ENCODE measurements around the gene TREML4. TPM values are rescaled to one million over a fixed set of nuclear protein-coding genes. Genes with fewer than 3 reads are reported as not detected.

Gene TREML4
- total and polyA plus RNA-seq, 2 experiments from 2014 or later: not detected

- Histone ChIP-seq H3K27ac (no peak overlapping the region), H3K4me1 (ENCODE audit: insufficient read depth) (no peaks in the 10 kb centered on the region), H3K4me2 (no peak overlapping the region), H3K36me3 (replicated peaks; ENCODE audit: insufficient read depth, low read depth) (no peaks in the 10 kb centered on the region), H3K27me3 (peaks cover 24% of the 10 kb centered on the region), H3K79me2 (no peaks in the 10 kb centered on the region), H3K4me3 (no peak overlapping the region), H3K9me3 (ENCODE audit: low read depth) (peaks cover 11% of the 10 kb centered on the region), H2AFZ (no peak overlapping the region), H3K9me2 (replicated peaks; ENCODE audit: insufficient read depth) (no peaks in the 10 kb centered on the region), H4K20me1 (ENCODE audit: insufficient read depth, poor library complexity, severe bottlenecking) (no peaks in the 10 kb centered on the region)
- no peak for TF ChIP-seq EZH2phosphoT487 (IDR thresholded peaks at IDR 0.05; ENCODE audit: low read depth, severe bottlenecking, unreplicated experiment)
- no peak for TF ChIP-seq EZH2 (IDR thresholded peaks at IDR 0.05; ENCODE audit: borderline replicate concordance)
- no peak for TF ChIP-seq CTCF (IDR thresholded peaks at IDR 0.05; ENCODE audit: poor library complexity)
- 74% methylated on average over 4 of the region's 4 CpGs for WGBS (ENCODE audit: low lambda C conversion rate, missing lambda C conversion rate)
- DNase-seq (ENCODE audit: low spot score): no peak
Observed at GRCh38 chr6:41222045-41222444, 6.1 kb upstream of the TREML4 start.

- no peak overlapping the region for H3K4me3 ChIP-seq
- WGBS (ENCODE audit: low lambda C conversion rate, missing lambda C conversion rate): 85% methylated on average over 5 of the region's 5 CpGs
- no peak overlapping the region for H2AFZ ChIP-seq
- no peak overlapping the region for H3K27ac ChIP-seq
- no peak for DNase-seq (ENCODE audit: low spot score)
- H3K4me1 ChIP-seq (ENCODE audit: insufficient read depth): no peaks in the 10 kb centered on the region
- H3K9me3 ChIP-seq (ENCODE audit: low read depth): peaks cover 11% of the 10 kb centered on the region
- H3K4me2 ChIP-seq: no peak overlapping the region
- peaks cover 24% of the 10 kb centered on the region for H3K27me3 ChIP-seq
- H3K79me2 ChIP-seq: no peaks in the 10 kb centered on the region
- H4K20me1 ChIP-seq (ENCODE audit: insufficient read depth, poor library complexity, severe bottlenecking): no peaks in the 10 kb centered on the region
- no peaks in the 10 kb centered on the region for H3K36me3 ChIP-seq (replicated peaks; ENCODE audit: insufficient read depth, low read depth)
- no peaks in the 10 kb centered on the region for H3K9me2 ChIP-seq (replicated peaks; ENCODE audit: insufficient read depth)
- TF ChIP-seq EZH2phosphoT487 (IDR thresholded peaks at IDR 0.05; ENCODE audit: low read depth, severe bottlenecking, unreplicated experiment) (no peak), CTCF (IDR thresholded peaks at IDR 0.05; ENCODE audit: poor library complexity) (no peak), EZH2 (IDR thresholded peaks at IDR 0.05; ENCODE audit: borderline replicate concordance) (no peak)
Observed at GRCh38 chr6:41222513-41222912, 5.6 kb upstream of the TREML4 start.

GRCh38 chr6:41224800-41225199 lies 3.3 kb upstream of the TREML4 start:
- TF ChIP-seq EZH2 (IDR thresholded peaks at IDR 0.05; ENCODE audit: borderline replicate concordance) (no peak), EZH2phosphoT487 (IDR thresholded peaks at IDR 0.05; ENCODE audit: low read depth, severe bottlenecking, unreplicated experiment) (no peak), CTCF (IDR thresholded peaks at IDR 0.05; ENCODE audit: poor library complexity) (no peak)

GRCh38 chr6:41226752-41227151 lies 1.4 kb upstream of the TREML4 start:
- TF ChIP-seq EZH2phosphoT487 (IDR thresholded peaks at IDR 0.05; ENCODE audit: low read depth, severe bottlenecking, unreplicated experiment): no peak
- no peak for TF ChIP-seq CTCF (IDR thresholded peaks at IDR 0.05; ENCODE audit: poor library complexity)
- TF ChIP-seq EZH2 (IDR thresholded peaks at IDR 0.05; ENCODE audit: borderline replicate concordance): no peak
- Histone ChIP-seq H3K4me3 (no peak overlapping the region), H4K20me1 (ENCODE audit: insufficient read depth, poor library complexity, severe bottlenecking) (no peaks in the 10 kb centered on the region), H3K9me3 (ENCODE audit: low read depth) (no peaks in the 10 kb centered on the region), H3K79me2 (no peaks in the 10 kb centered on the region), H3K27ac (no peak overlapping the region), H3K4me2 (no peak overlapping the region), H3K4me1 (ENCODE audit: insufficient read depth) (no peaks in the 10 kb centered on the region), H3K27me3 (peaks cover 24% of the 10 kb centered on the region), H3K9me2 (replicated peaks; ENCODE audit: insufficient read depth) (no peaks in the 10 kb centered on the region), H2AFZ (no peak overlapping the region), H3K36me3 (replicated peaks; ENCODE audit: insufficient read depth, low read depth) (no peaks in the 10 kb centered on the region)
- no peak for DNase-seq (ENCODE audit: low spot score)
- WGBS (ENCODE audit: low lambda C conversion rate, missing lambda C conversion rate): 28% methylated on average over 3 of the region's 3 CpGs

More at GRCh38 chr6:41224800-41225199, 3.3 kb upstream of the TREML4 start:
- Histone ChIP-seq H3K9me3 (ENCODE audit: low read depth) (peaks cover 6% of the 10 kb centered on the region), H3K36me3 (replicated peaks; ENCODE audit: insufficient read depth, low read depth) (no peaks in the 10 kb centered on the region), H3K27ac (no peak overlapping the region), H3K9me2 (replicated peaks; ENCODE audit: insufficient read depth) (no peaks in the 10 kb centered on the region), H3K4me2 (no peak overlapping the region), H3K4me3 (no peak overlapping the region), H3K27me3 (peaks cover 24% of the 10 kb centered on the region), H4K20me1 (ENCODE audit: insufficient read depth, poor library complexity, severe bottlenecking) (no peaks in the 10 kb centered on the region), H2AFZ (no peak overlapping the region), H3K4me1 (ENCODE audit: insufficient read depth) (no peaks in the 10 kb centered on the region), H3K79me2 (no peaks in the 10 kb centered on the region)
- DNase-seq (ENCODE audit: low spot score): no peak
- 100% methylated on average over 1 of the region's 1 CpG for WGBS (ENCODE audit: low lambda C conversion rate, missing lambda C conversion rate)
